GM10266 (cell line): ENCODE results near the gene PET100.
A peak's percentile ranks its signal among the peaks of the same experiment; 100 is the strongest.

Experiments
- DNase-seq: peaks from one replicate; pipeline ENCODE4 v3.0.0; 2012; ENCODE audit errors: extremely low spot score
- TF ChIP-seq, protein P1 (sequence below): IDR thresholded peaks from 2 replicates; pipeline ENCODE4 v1.5.1; 2012; ENCODE audit warnings: mild to moderate bottlenecking, low read depth; ENCODE audit not compliant: control insufficient read depth, insufficient read depth; ENCODE audit errors: missing control alignments

Gene PET100

DNA sequence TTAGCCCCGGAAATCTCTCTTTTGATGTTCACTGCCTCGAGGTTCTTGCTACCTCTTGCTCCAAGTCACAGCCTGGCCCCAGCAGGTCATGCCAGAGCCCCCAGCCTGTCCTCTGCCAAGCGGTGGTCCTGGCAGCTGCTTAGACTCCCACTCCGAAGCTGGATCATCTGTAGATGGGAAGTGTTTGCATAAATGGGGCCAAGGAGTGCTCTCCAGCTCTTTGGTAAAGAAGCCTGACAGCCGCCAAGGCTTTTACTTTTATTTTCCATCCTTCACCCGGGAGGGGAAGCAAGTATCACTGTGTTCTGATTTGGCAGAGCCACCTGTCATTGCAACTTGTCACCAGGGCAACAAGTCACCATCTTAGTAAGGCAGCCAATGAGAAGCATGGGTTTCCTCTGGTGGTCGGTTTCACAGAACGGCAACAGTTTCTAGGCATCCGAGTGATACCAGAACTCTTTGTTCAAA is 28.7 kb downstream of the PET100 start:
- DNase-seq, result peak; percentile 94
- TF ChIP-seq, protein P1, sequence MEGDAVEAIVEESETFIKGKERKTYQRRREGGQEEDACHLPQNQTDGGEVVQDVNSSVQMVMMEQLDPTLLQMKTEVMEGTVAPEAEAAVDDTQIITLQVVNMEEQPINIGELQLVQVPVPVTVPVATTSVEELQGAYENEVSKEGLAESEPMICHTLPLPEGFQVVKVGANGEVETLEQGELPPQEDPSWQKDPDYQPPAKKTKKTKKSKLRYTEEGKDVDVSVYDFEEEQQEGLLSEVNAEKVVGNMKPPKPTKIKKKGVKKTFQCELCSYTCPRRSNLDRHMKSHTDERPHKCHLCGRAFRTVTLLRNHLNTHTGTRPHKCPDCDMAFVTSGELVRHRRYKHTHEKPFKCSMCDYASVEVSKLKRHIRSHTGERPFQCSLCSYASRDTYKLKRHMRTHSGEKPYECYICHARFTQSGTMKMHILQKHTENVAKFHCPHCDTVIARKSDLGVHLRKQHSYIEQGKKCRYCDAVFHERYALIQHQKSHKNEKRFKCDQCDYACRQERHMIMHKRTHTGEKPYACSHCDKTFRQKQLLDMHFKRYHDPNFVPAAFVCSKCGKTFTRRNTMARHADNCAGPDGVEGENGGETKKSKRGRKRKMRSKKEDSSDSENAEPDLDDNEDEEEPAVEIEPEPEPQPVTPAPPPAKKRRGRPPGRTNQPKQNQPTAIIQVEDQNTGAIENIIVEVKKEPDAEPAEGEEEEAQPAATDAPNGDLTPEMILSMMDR, result no peak

DNA sequence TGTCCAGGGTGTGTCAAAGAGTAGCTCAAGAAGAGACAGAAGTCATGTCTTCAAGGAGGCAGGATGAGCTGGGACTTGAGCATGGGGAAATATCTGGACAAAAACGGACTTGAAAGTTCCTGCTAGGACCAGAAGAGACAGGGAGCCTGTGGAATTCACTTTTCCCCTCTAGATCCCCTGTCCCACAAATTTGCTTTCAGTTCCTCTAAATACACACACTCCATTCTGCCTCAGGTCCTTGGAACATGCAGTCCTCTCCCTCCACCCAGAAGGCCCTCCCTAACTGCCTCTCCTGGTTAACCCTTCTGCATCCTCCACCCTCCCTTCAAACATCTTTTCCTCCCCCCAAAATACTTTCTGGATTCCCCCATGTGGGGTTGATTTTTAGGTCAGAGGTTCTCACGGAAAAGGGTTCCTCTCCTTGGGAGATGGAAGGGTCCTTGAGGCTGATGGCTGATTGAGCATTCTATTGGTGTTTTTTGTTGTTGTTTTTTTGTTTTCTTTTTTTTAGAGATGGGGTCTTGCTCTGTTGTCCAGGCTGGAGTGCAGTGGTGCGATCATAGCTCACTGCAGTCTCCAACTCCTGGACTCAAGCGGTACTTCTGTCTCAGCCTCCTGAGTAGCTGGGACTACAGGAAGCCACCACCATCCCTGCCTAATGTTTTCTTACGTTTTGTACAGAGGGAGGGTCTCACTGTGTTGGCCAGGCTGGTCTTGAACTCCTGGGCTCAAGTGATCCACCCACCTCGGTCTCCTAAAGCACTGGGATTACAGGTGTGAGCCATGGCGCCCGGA is 32.3 kb downstream of the PET100 start:
- TF ChIP-seq, protein P1, result no peak
- no peak for DNase-seq

DNA sequence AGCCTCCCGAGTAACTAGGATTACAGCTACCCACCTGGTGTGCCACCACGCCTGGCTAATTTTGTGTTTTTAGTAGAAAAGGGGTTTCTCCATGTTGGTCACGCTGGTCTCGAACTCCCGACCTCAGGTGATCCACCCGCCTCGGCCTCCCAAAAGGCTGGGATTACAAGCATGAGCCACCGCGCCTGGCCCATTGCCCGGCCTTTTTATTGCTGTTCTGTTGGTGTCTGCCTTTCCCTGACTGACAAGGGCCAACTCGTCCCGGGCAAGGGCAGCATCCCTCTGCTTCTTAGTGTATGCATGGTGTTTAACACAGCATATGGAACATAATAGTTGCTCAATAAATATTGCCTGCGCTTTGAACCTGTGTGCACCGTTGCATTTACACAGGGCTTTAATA is 33.1 kb downstream of the PET100 start:
- TF ChIP-seq, protein P1, result no peak
- DNase-seq, result no peak

DNA sequence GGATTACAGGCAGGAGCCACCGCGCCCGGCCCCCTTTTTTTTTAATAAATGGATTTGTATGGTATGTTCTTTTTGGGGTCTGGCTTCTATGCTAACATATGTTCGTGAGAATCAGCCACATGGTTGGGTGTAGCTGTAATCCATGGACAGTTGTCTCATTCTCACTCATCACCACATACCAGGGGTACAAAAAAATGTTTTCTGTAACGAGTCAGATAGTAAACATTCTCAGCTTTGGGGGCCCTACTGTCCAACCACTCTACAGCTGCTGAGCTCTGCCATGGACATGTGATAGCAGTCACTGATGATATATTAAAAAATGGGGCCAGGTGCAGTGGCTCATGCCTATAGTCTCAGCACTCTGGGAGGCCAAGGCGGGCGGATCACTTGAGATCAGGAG is 34.1 kb downstream of the PET100 start:
- DNase-seq, result no peak
- TF ChIP-seq, protein P1, result no peak

DNA sequence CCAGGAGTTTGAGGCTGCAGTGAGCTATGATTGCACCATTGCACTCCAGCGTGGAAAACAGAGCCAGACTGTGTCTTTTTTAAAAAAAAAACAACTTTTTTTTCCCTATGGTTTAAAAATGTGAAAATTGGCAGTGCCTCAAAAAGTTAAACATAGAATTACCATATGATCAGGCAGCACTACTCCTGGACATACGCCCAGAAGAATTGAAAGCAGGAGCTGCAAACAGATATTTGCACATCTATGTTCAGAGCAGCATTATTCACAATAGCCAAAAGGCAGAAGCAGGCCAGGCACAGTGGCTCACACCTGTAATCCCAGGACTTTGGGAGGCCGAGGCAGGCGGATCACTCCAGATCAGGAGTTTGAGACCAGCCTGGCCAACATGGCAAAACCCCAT is 35.5 kb downstream of the PET100 start:
- TF ChIP-seq, protein P1, result no peak
- no peak for DNase-seq

DNA sequence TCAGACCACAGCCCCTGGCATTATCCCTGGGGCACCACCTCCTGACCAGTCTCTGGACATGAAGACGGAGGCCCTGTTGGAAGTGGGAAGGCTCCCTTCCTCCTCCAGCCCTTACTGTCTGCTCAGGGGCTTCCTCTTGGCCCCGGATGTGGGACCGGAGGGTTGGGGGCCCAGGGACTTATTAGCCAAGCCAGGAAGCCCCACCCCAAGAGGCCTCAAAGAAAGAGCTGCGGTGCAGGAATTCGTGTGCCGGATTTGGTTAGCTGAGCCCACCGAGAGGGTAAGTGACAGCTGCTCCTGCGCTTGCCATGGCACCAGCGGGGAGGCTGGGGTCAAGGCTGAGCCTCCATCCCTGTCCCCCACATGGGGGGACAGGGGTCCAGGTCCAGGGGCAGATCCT is 39.2 kb downstream of the PET100 start, which contains the start of gene RETN:
RETN (plus strand) TSS at position 208 of the 400 bp plus-strand sequence. CDS start 278 bp downstream, outside the sequence.
- TF ChIP-seq, protein P1, result no peak
- no peak for DNase-seq

DNA sequence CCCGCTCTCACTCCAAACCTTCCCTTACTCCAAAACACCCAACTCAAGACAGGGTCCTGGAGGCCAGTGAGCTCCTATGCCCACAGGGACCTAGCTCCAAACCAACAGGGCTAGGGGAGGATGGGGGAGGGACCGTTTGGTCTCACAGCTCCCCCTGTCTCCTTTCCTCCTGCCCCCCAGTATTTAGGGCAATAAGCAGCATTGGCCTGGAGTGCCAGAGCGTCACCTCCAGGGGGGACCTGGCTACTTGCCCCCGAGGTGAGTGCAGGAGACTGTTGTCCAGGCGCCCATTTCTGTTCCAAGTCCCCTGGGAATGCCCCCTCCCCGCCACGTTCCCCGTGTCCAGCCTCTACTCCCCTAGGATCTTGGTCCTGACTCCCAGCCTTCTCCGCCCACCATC is 40.0 kb downstream of the PET100 start:
- DNase-seq, result no peak
- TF ChIP-seq, protein P1, result no peak
